GM13977 (cell line): ENCODE measurements around the gene SMTN.

Source experiments
- DNase-seq: peaks from one replicate; pipeline ENCODE4 v3.0.0; 2012; ENCODE audit warnings: low spot score
- CTCF ChIP-seq: IDR thresholded peaks from 2 replicates; pipeline ENCODE4 v1.5.1; 2012; ENCODE audit warnings: mild to moderate bottlenecking, control low read depth; ENCODE audit not compliant: insufficient read depth; ENCODE audit errors: extremely low read depth, missing control alignments
- in situ Hi-C: fragments of 300-500 bp; cut with MboI; formaldehyde crosslinking; loops from one replicate; pipeline ENCODE4 v1.12.0; 2022; ENCODE audit warnings: low sequenced_read_pairs, low pct_unique_long_range_greater_than_20kb, mixed read lengths, inconsistent platforms; ENCODE audit not compliant: unreplicated experiment

SMTN gene

GRCh38 chr22:31091106-31091975 is 10.2 kb downstream of the SMTN start:
- in situ Hi-C loops = no loop called here
- DNase-seq = peak; percentile 14
- no peak for TF ChIP-seq CTCF

- peak; percentile 30 for DNase-seq
- no peak for TF ChIP-seq CTCF
- in situ Hi-C loops = no loop called here
These were observed 11.0 kb downstream of the SMTN start for GRCh38 chr22:31092161-31092560.

GRCh38 chr22:31093086-31093850 is 12.2 kb downstream of the SMTN start:
- in situ Hi-C loops = no loop called here
- TF ChIP-seq CTCF = no peak
- peak; percentile 17 for DNase-seq

GRCh38 chr22:31094021-31094551 is 13.0 kb downstream of the SMTN start:
- in situ Hi-C loops = no loop called here
- peak; percentile 28 for DNase-seq
- TF ChIP-seq CTCF = no peak

- in situ Hi-C loops = no loop called here
- DNase-seq = no peak
- TF ChIP-seq CTCF = no peak
These were observed 13.6 kb downstream of the SMTN start for GRCh38 chr22:31094741-31095140.

- no peak for DNase-seq
- in situ Hi-C loops = no loop called here
- no peak for TF ChIP-seq CTCF
These were observed 14.6 kb downstream of the SMTN start for GRCh38 chr22:31095637-31096249.
